PC-3 (cell line): ENCODE data around the gene CASP2. TPM values are rescaled to one million over a fixed set of nuclear protein-coding genes. Genes with fewer than 3 reads are reported as not detected.

Experiments used
- ATAC-seq: fragments of 200-7000 bp; cut with Tn5 transposase; 2 replicates; pipeline ENCODE4 v1.9.1; 2020; ENCODE audit warnings: mild to moderate bottlenecking, moderate library complexity
- BruUV-seq: library from RNA; stranded (reverse); fragments of 400-500 nt; replicated peaks from 2 replicates; lab custom pipeline; 2021; lab: Mats Ljungman, UMichigan
- CTCF ChIA-PET: fragments of 300-600 bp; sonication (Branson Sonifier 250); formaldehyde crosslinking; loops from one replicate; lab custom pipeline; 2022; ENCODE audit warnings: antibody characterized with exemption; lab: Charles Lee
- POLR2A ChIA-PET: fragments of 300-600 bp; sonication (Branson Sonifier 250); formaldehyde crosslinking; loops from one replicate; lab custom pipeline; 2022; ENCODE audit warnings: antibody characterized with exemption; ENCODE audit not compliant: unreplicated experiment; lab: Charles Lee
- DNase-seq: peaks from one replicate; pipeline ENCODE4 v3.0.0-alpha.2; 2015
- H2AFZ ChIP-seq: fragments of 300-600 bp; sonication (generic); 2 replicates; pipeline ENCODE4 v1.6.0; 2016; ENCODE audit warnings: antibody characterized with exemption, low read length
- H3F3A ChIP-seq: fragments of 300-600 bp; sonication (generic); one replicate; pipeline ENCODE4 v1.6.0; 2017; ENCODE audit warnings: antibody characterized with exemption, low read length, control low read depth, mild to moderate bottlenecking; ENCODE audit not compliant: unreplicated experiment
- H3K27ac ChIP-seq: fragments of 300-600 bp; sonication (generic); 2 replicates; pipeline ENCODE4 v1.5.1; 2016; ENCODE audit warnings: mild to moderate bottlenecking, low read length
- H3K27me3 ChIP-seq: fragments of 300-600 bp; sonication (generic); 2 replicates; pipeline ENCODE4 v1.6.1; 2016; ENCODE audit warnings: low read length, mixed read lengths
- H3K36me3 ChIP-seq: fragments of 300-600 bp; sonication (generic); 2 replicates; pipeline ENCODE4 v1.6.1; 2016; ENCODE audit warnings: low read depth, mixed run types, low read length, mixed read lengths
- H3K4me1 ChIP-seq: fragments of 300-600 bp; sonication (generic); 2 replicates; pipeline ENCODE4 v1.5.1; 2016; ENCODE audit warnings: low read length; ENCODE audit not compliant: insufficient read depth
- H3K4me2 ChIP-seq: fragments of 300-600 bp; sonication (generic); 2 replicates; pipeline ENCODE4 v1.6.0; 2016; ENCODE audit warnings: low read length
- H3K4me3 ChIP-seq: fragments of 300-600 bp; sonication (generic); 2 replicates; pipeline ENCODE4 v1.5.1; 2016; ENCODE audit warnings: mild to moderate bottlenecking, low read length, mixed read lengths
- H3K79me2 ChIP-seq: fragments of 300-600 bp; sonication (generic); 2 replicates; pipeline ENCODE4 v1.6.1; 2017; ENCODE audit warnings: low read length, mixed read lengths
- H3K9ac ChIP-seq: fragments of 300-600 bp; sonication (generic); 2 replicates; pipeline ENCODE4 v1.6.0; 2016; ENCODE audit warnings: mild to moderate bottlenecking, low read length
- H3K9me2 ChIP-seq: fragments of 300-600 bp; sonication (generic); replicated peaks from 2 replicates; pipeline ENCODE4 v1.6.1; 2016; ENCODE audit warnings: mixed run types, low read length, mixed read lengths
- H3K9me3 ChIP-seq: fragments of 300-600 bp; sonication (generic); 2 replicates; pipeline ENCODE4 v1.6.1; 2016; ENCODE audit warnings: low read length, mixed read lengths
- H4K20me1 ChIP-seq: fragments of 300-600 bp; sonication (generic); 2 replicates; pipeline ENCODE4 v1.6.1; 2016; ENCODE audit warnings: low read length, mixed read lengths
- CTCF ChIP-seq: fragments of 300-600 bp; sonication (generic); conservative IDR thresholded peaks from 2 replicates; pipeline ENCODE4 v1.5.1; 2017; ENCODE audit warnings: antibody characterized with exemption, low read depth, mild to moderate bottlenecking, low read length
- EZH2 ChIP-seq: fragments of 300-600 bp; sonication (generic); IDR thresholded peaks from one replicate; pipeline ENCODE4 v1.6.1; 2017; ENCODE audit warnings: antibody characterized with exemption, mild to moderate bottlenecking, low read length; ENCODE audit not compliant: unreplicated experiment
- EZH2phosphoT487 ChIP-seq: fragments of 300-600 bp; sonication (generic); IDR thresholded peaks from 2 replicates; pipeline ENCODE4 v1.6.1; 2018; ENCODE audit warnings: mild to moderate bottlenecking, antibody characterized with exemption, low read length, borderline replicate concordance
- intact Hi-C: fragments of 100-400 bp; cut with micrococcal nuclease; formaldehyde crosslinking; loops from 2 replicates; pipeline ENCODE4 v1.9.0; 2023
- total RNA-seq: library from RNA; depleted of rRNA; stranded (reverse); fragments of >200 nt; gene quantifications from 2 replicates; pipeline ENCODE4 v1.2.3, GENCODE V29; 2014

The CASP2 gene
- total RNA-seq, 1 experiment from 2014 or later: 26.4 TPM

GRCh38 chr7:143345428-143345900 lies 57.3 kb downstream of the CASP2 start:
- ATAC-seq (no peak), DNase-seq (no peak)
- ChIA-PET CTCF (no interaction called here), POLR2A (no interaction called here)
- no peaks in the 10 kb centered on the region for H3K27me3 ChIP-seq
- no peaks in the 10 kb centered on the region for H3K4me1 ChIP-seq
- intact Hi-C loops: no loop called here
- no peak overlapping the region for H3K4me3 ChIP-seq
- no peak overlapping the region for H2AFZ ChIP-seq
- no peak overlapping the region for H3K4me2 ChIP-seq
- TF ChIP-seq EZH2: no peak
- TF ChIP-seq CTCF: no peak
- no peak for TF ChIP-seq EZH2phosphoT487
- no TSS peak for BruUV-seq
- H3K79me2 ChIP-seq: no peaks in the 10 kb centered on the region
- H3K27ac ChIP-seq: no peak overlapping the region
- no peaks in the 10 kb centered on the region for H4K20me1 ChIP-seq
- no peaks in the 10 kb centered on the region for H3F3A ChIP-seq
- H3K36me3 ChIP-seq: no peaks in the 10 kb centered on the region
- H3K9ac ChIP-seq: no peak overlapping the region
- no peaks in the 10 kb centered on the region for H3K9me2 ChIP-seq
- H3K9me3 ChIP-seq: no peaks in the 10 kb centered on the region

GRCh38 chr7:143346018-143346417 lies 57.9 kb downstream of the CASP2 start:
- intact Hi-C loops: no loop called here
- Histone ChIP-seq H3K27me3 (no peaks in the 10 kb centered on the region), H3K36me3 (no peaks in the 10 kb centered on the region), H4K20me1 (no peaks in the 10 kb centered on the region), H3K9ac (no peak overlapping the region), H3K4me2 (no peak overlapping the region), H3K79me2 (no peaks in the 10 kb centered on the region), H3K9me3 (no peaks in the 10 kb centered on the region), H3K4me1 (no peaks in the 10 kb centered on the region), H3K4me3 (no peak overlapping the region), H3K9me2 (no peaks in the 10 kb centered on the region), H3K27ac (no peak overlapping the region), H3F3A (no peaks in the 10 kb centered on the region), H2AFZ (no peak overlapping the region)
- ChIA-PET CTCF (no interaction called here), POLR2A (no interaction called here)
- no TSS peak for BruUV-seq
- DNase-seq (no peak), ATAC-seq (no peak)
- TF ChIP-seq CTCF: no peak
- no peak for TF ChIP-seq EZH2phosphoT487
- TF ChIP-seq EZH2: no peak

- no peaks in the 10 kb centered on the region for H3K36me3 ChIP-seq
- H3K9me3 ChIP-seq: no peaks in the 10 kb centered on the region
- no peak for ATAC-seq
- H3K27ac ChIP-seq: no peak overlapping the region
- DNase-seq: no peak
- H3K4me3 ChIP-seq: no peak overlapping the region
- ChIA-PET POLR2A (no interaction called here), CTCF (no interaction called here)
- no peaks in the 10 kb centered on the region for H4K20me1 ChIP-seq
- no peaks in the 10 kb centered on the region for H3K4me1 ChIP-seq
- H3K4me2 ChIP-seq: no peak overlapping the region
- H3K27me3 ChIP-seq: no peaks in the 10 kb centered on the region
- H2AFZ ChIP-seq: no peak overlapping the region
- no peaks in the 10 kb centered on the region for H3F3A ChIP-seq
- no TSS peak for BruUV-seq
- intact Hi-C loops: no loop called here
- TF ChIP-seq EZH2phosphoT487: no peak
- no peak for TF ChIP-seq EZH2
- H3K9ac ChIP-seq: no peak overlapping the region
- H3K79me2 ChIP-seq: no peaks in the 10 kb centered on the region
- H3K9me2 ChIP-seq: no peaks in the 10 kb centered on the region
These were observed 59.8 kb downstream of the CASP2 start for GRCh38 chr7:143347950-143348349.
